Measurements from ENCODE around the gene GMDS. TPM values are rescaled to one million over a fixed set of nuclear protein-coding genes. Genes with fewer than 3 reads are reported as not detected.

The GMDS gene
- total RNA-seq, 1 experiment from 2014 or later = 9.7 TPM

DNA sequence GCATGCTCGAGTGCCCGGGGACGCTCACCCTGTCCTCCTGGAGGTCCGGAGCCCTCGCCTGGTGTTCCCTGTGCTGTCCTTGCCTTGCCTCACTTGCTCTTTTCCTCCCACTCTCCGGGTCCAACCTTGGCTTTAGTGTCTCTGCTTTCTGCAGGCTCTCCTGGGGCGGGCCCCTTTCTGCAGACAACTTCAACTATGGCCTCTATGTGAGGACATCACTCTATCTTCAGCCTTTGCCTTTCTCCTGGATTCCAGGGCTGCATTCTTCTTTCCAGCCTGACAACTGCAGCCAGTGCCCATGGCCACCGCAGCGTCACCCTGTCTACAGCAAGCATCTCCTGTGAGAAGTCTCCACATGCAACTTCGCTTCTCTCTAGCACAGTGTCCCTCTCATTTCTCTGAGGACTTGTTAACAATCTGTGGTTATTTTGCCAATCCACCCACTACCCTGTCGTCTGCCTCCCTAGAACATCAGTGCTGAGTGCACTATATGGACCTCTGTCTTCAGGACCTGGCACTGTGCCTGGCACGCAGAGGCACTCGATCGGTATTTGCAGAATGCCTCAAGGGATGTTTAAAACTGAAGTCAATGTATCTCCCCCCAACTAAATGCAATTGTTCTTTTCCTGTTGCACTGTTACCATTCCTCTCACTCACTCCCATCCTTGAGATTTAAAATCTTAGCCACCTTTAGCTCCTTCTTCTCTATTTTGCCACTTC lies 599.8 kb downstream of the GMDS start:
- H3K27me3 ChIP-seq (ENCODE audit: low read length) = no peaks in the 10 kb centered on the region
- no peaks in the 10 kb centered on the region for H3K9me3 ChIP-seq (ENCODE audit: low read length)
- no peaks in the 10 kb centered on the region for H3K9me2 ChIP-seq (replicated peaks; ENCODE audit: insufficient read depth, low read length)
- H3K4me1 ChIP-seq (ENCODE audit: low read length) = no peaks in the 10 kb centered on the region
- H3K4me2 ChIP-seq (ENCODE audit: low read depth, low read length, poor library complexity, severe bottlenecking) = no peak overlapping the region
- DNase-seq = no peak
- H3K9ac ChIP-seq (ENCODE audit: low read length) = no peak overlapping the region
- no peak overlapping the region for H2AFZ ChIP-seq (ENCODE audit: low read length)
- H3K36me3 ChIP-seq (ENCODE audit: insufficient read depth, low read length) = no peaks in the 10 kb centered on the region
- no peak overlapping the region for H3K4me3 ChIP-seq (ENCODE audit: low read length)
- no peaks in the 10 kb centered on the region for H4K20me1 ChIP-seq (ENCODE audit: insufficient read depth, low read depth, low read length)
- no peak overlapping the region for H3K27ac ChIP-seq (ENCODE audit: low read length)
- no peaks in the 10 kb centered on the region for H3K79me2 ChIP-seq (ENCODE audit: low read length)

DNA sequence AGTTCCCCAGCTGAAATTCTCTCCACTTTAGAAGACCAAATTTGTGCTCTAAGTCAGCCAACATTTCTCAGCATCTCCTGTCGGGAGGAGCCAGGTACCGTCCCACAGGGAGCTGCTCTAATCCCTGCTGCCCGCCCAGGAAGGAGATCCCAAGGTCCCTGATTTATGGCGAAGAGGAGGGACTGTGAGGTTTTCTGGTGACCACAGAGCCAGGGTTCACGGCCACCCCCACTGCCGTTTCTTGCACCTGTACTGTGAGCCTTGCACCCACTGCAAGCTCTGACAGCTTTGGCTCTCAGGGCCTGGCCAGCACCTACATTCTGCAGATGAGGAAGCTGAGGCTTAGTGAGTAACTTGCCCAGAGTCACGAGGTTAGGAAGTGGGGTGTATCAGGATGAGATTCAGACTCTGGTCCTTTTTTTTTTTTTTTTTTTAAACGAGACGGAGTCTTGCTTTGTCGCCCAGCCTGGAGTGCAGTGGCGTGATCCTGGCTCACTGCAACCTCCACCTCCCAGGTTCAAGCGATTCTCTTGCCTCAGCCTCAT lies 600.8 kb downstream of the GMDS start:
- Histone ChIP-seq H3K9ac (ENCODE audit: low read length) (no peak overlapping the region), H3K4me1 (ENCODE audit: low read length) (no peaks in the 10 kb centered on the region), H3K4me2 (ENCODE audit: low read depth, low read length, poor library complexity, severe bottlenecking) (no peak overlapping the region), H3K27me3 (ENCODE audit: low read length) (no peaks in the 10 kb centered on the region), H3K36me3 (ENCODE audit: insufficient read depth, low read length) (no peaks in the 10 kb centered on the region), H3K9me3 (ENCODE audit: low read length) (no peaks in the 10 kb centered on the region), H3K9me2 (replicated peaks; ENCODE audit: insufficient read depth, low read length) (no peaks in the 10 kb centered on the region), H3K79me2 (ENCODE audit: low read length) (no peaks in the 10 kb centered on the region), H4K20me1 (ENCODE audit: insufficient read depth, low read depth, low read length) (no peaks in the 10 kb centered on the region), H3K4me3 (ENCODE audit: low read length) (no peak overlapping the region), H3K27ac (ENCODE audit: low read length) (no peak overlapping the region), H2AFZ (ENCODE audit: low read length) (no peak overlapping the region)
- no peak for DNase-seq

DNA sequence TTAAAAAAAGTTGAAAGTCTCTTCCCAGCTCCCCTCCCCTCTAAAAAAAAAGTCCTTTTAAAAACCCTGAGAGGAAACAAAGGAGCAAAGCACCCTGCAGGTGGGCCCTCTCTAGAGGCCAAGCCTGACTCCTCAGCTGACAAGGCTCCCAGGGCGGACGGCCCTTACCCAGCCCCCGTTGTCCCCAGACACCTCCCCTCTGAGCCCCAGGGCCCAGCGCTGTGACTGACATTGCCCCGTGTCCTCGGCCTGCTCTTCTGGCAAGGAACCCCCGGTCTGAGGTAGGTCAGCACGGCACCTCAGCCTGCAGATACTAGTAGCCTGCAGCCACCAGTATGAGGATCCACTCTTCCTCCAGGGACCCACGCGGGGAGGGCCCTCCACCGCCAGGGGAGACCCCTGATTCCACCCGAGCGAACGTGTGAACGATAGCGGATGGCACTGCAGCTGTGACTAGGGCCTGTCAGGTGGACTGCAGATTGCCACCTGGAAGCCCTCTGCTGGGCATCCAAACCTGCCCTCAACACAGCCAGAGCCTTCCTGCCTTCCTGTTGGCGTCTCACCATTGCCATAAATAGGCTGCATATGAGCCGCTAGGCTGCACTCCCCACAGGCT lies 601.5 kb downstream of the GMDS start:
- H3K27me3 ChIP-seq (ENCODE audit: low read length) = no peaks in the 10 kb centered on the region
- H3K36me3 ChIP-seq (ENCODE audit: insufficient read depth, low read length) = no peaks in the 10 kb centered on the region
- DNase-seq = no peak
- H3K4me2 ChIP-seq (ENCODE audit: low read depth, low read length, poor library complexity, severe bottlenecking) = no peak overlapping the region
- H3K9ac ChIP-seq (ENCODE audit: low read length) = no peak overlapping the region
- no peak overlapping the region for H3K4me3 ChIP-seq (ENCODE audit: low read length)
- no peaks in the 10 kb centered on the region for H3K9me2 ChIP-seq (replicated peaks; ENCODE audit: insufficient read depth, low read length)
- no peaks in the 10 kb centered on the region for H3K9me3 ChIP-seq (ENCODE audit: low read length)
- H3K79me2 ChIP-seq (ENCODE audit: low read length) = no peaks in the 10 kb centered on the region
- no peaks in the 10 kb centered on the region for H4K20me1 ChIP-seq (ENCODE audit: insufficient read depth, low read depth, low read length)
- no peaks in the 10 kb centered on the region for H3K4me1 ChIP-seq (ENCODE audit: low read length)
- H3K27ac ChIP-seq (ENCODE audit: low read length) = no peak overlapping the region
- no peak overlapping the region for H2AFZ ChIP-seq (ENCODE audit: low read length)

DNA sequence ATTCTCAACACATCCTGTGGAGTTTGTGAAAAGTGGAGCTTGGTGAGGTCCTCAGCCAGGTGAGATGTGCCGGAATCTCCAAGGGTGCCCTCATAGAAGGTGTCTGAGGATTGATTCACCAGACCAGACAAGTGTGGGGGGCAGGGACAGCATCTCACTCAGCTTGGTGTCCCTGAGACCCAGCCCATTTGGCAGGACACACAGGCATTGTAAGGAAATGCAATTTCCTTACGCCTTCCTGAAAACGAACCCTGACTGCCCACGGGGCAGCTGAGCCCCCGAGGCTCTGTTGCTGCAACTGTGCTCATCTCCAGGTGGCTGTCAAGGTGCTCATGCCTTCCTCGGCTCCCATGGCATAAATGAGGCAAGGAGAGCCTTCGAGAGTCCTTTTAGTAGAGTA lies 602.3 kb downstream of the GMDS start:
- DNase-seq = no peak

DNA sequence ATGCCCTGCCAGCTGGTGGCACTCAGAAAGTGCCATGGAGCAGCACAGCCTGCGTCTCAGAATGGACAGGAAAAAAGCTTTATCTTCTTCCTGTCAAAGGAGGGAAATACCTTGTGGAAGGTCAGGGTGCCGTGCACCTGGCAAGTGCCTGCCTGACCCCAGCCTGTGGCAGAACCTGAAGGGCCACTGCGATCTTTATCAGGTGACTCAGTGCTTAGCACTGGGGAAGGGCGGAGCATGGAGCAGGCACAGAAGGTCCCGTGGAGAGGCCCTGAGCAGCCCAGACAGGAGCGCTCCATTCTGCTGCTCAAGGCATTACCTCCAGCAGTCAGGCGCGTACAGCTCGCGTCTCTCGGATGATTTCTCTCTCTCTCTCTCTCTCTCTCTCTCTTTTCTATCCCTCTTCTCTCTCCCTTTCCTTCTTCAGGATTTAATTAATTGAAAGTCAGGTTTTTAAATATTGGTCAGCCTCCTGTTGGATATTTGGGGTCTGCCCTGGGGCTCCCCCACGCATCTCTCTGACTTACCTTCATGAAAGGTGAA lies 604.0 kb downstream of the GMDS start:
- Histone ChIP-seq H3K79me2 (ENCODE audit: low read length) (no peaks in the 10 kb centered on the region), H3K27ac (ENCODE audit: low read length) (no peak overlapping the region), H2AFZ (ENCODE audit: low read length) (no peak overlapping the region), H4K20me1 (ENCODE audit: insufficient read depth, low read depth, low read length) (no peaks in the 10 kb centered on the region), H3K9me2 (replicated peaks; ENCODE audit: insufficient read depth, low read length) (no peaks in the 10 kb centered on the region), H3K4me2 (ENCODE audit: low read depth, low read length, poor library complexity, severe bottlenecking) (no peak overlapping the region), H3K4me1 (ENCODE audit: low read length) (peaks cover 16% of the 10 kb centered on the region), H3K9ac (ENCODE audit: low read length) (no peak overlapping the region), H3K27me3 (ENCODE audit: low read length) (no peaks in the 10 kb centered on the region), H3K4me3 (ENCODE audit: low read length) (no peak overlapping the region), H3K9me3 (ENCODE audit: low read length) (no peaks in the 10 kb centered on the region), H3K36me3 (ENCODE audit: insufficient read depth, low read length) (no peaks in the 10 kb centered on the region)
- DNase-seq = no peak

More for the DNA sequence above, 602.3 kb downstream of the GMDS start:
- no peak overlapping the region for H2AFZ ChIP-seq (ENCODE audit: low read length)
- no peaks in the 10 kb centered on the region for H3K4me1 ChIP-seq (ENCODE audit: low read length)
- H3K9ac ChIP-seq (ENCODE audit: low read length) = no peak overlapping the region
- H3K9me3 ChIP-seq (ENCODE audit: low read length) = no peaks in the 10 kb centered on the region
- H3K27ac ChIP-seq (ENCODE audit: low read length) = no peak overlapping the region
- no peaks in the 10 kb centered on the region for H3K9me2 ChIP-seq (replicated peaks; ENCODE audit: insufficient read depth, low read length)
- no peak overlapping the region for H3K4me2 ChIP-seq (ENCODE audit: low read depth, low read length, poor library complexity, severe bottlenecking)
- no peaks in the 10 kb centered on the region for H4K20me1 ChIP-seq (ENCODE audit: insufficient read depth, low read depth, low read length)
- no peaks in the 10 kb centered on the region for H3K79me2 ChIP-seq (ENCODE audit: low read length)
- H3K4me3 ChIP-seq (ENCODE audit: low read length) = no peak overlapping the region
- H3K27me3 ChIP-seq (ENCODE audit: low read length) = no peaks in the 10 kb centered on the region
- H3K36me3 ChIP-seq (ENCODE audit: insufficient read depth, low read length) = no peaks in the 10 kb centered on the region

DNA sequence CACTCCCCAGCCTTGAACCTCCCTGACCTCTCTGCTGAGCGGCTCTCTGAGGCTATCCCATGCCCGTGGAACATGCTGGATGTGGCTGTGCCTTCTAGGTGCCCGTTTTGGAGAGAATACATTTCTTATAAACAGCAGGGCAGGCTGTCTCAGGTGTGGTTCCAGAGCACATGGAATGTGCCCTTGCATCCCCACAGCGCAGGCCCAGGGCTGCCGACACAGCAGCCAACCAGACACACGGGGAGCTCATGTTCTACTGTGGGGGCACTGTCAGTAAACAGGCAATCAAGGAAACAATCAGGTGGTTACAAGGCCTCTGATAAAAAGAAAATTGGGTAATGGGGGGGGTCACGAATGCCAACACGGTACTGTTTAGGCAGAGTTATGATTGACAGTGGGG lies 604.9 kb downstream of the GMDS start:
- Histone ChIP-seq H2AFZ (ENCODE audit: low read length) (no peak overlapping the region), H3K36me3 (ENCODE audit: insufficient read depth, low read length) (no peaks in the 10 kb centered on the region), H3K4me3 (ENCODE audit: low read length) (no peak overlapping the region), H3K79me2 (ENCODE audit: low read length) (no peaks in the 10 kb centered on the region), H3K27ac (ENCODE audit: low read length) (no peak overlapping the region), H4K20me1 (ENCODE audit: insufficient read depth, low read depth, low read length) (no peaks in the 10 kb centered on the region), H3K4me2 (ENCODE audit: low read depth, low read length, poor library complexity, severe bottlenecking) (no peak overlapping the region), H3K9me3 (ENCODE audit: low read length) (no peaks in the 10 kb centered on the region), H3K27me3 (ENCODE audit: low read length) (no peaks in the 10 kb centered on the region), H3K9ac (ENCODE audit: low read length) (no peak overlapping the region), H3K9me2 (replicated peaks; ENCODE audit: insufficient read depth, low read length) (no peaks in the 10 kb centered on the region), H3K4me1 (ENCODE audit: low read length) (peaks cover 16% of the 10 kb centered on the region)
- DNase-seq = no peak

DNA sequence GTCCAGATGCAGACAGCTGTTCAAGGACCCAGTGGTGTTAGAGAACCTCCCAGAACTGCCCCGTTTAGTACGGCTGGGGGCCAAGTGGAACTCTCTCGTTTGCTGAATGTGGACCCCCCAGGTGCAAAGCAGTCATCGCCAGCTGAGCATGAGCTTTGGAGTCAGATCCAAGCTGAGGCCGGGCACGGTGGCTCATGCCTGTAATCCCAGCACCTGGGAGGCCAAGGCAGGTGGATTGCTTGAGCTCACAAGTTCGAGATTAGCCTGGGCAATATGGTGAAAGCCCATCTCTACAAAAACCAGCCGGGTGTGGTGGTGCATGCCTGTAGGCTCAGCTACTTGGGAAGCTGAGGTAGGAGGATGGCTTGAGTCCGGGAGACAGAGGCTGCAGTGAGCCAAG lies 606.0 kb downstream of the GMDS start:
- Histone ChIP-seq H3K4me1 (ENCODE audit: low read length) (peaks cover 16% of the 10 kb centered on the region), H3K36me3 (ENCODE audit: insufficient read depth, low read length) (no peaks in the 10 kb centered on the region), H3K27ac (ENCODE audit: low read length) (no peak overlapping the region), H3K4me3 (ENCODE audit: low read length) (no peak overlapping the region), H3K9me3 (ENCODE audit: low read length) (no peaks in the 10 kb centered on the region), H3K79me2 (ENCODE audit: low read length) (no peaks in the 10 kb centered on the region), H3K9me2 (replicated peaks; ENCODE audit: insufficient read depth, low read length) (no peaks in the 10 kb centered on the region), H3K4me2 (ENCODE audit: low read depth, low read length, poor library complexity, severe bottlenecking) (no peak overlapping the region), H3K9ac (ENCODE audit: low read length) (no peak overlapping the region), H4K20me1 (ENCODE audit: insufficient read depth, low read depth, low read length) (no peaks in the 10 kb centered on the region), H2AFZ (ENCODE audit: low read length) (no peak overlapping the region), H3K27me3 (ENCODE audit: low read length) (no peaks in the 10 kb centered on the region)
- DNase-seq = no peak

DNA sequence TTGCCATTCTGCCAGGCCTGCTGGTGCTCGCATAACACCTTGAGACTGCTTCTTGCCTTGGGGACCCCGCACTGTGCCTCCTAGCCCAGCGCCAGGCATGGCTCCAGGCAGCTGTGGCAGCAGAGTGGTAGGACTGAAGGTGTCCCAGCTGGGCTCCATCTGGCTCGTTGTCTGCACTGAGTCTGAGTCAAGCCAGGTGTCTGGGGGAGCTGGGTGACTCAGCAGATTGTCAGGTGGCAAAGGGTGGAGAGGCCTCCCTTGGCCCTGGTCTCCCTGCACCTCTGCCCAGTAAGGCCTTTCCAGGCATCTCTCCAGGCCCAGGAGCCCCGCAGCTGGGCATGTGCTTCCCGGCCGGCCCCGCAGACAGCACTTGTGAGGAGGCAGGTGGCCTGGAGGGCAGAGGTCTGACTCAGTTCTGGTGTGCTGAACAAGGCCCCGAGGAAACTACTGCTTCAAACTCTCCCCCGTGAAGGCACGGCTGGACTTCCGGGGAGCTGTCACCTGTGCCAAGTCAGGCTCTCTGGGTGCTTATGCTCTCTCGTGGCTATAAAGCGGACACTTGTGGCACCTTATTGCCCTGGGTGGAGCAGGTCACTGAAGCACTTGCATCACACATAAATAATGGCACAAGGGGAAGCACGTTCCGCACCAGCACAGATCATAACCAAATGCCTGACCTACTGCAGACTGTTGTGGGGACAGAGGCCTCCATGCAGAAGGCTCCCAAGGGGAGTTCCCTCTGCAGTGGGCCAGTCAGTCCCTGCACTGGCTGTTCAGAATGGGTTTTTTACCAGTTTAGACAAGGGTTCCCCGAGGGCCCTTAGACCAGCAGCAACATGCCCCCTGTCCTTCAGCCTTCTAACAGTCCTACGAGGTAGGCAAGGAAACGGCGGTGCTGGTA lies 608.2 kb downstream of the GMDS start:
- Histone ChIP-seq H3K4me1 (ENCODE audit: low read length) (peaks cover 16% of the 10 kb centered on the region), H3K27me3 (ENCODE audit: low read length) (no peaks in the 10 kb centered on the region), H3K36me3 (ENCODE audit: insufficient read depth, low read length) (no peaks in the 10 kb centered on the region), H3K9me3 (ENCODE audit: low read length) (no peaks in the 10 kb centered on the region), H3K9me2 (replicated peaks; ENCODE audit: insufficient read depth, low read length) (no peaks in the 10 kb centered on the region), H4K20me1 (ENCODE audit: insufficient read depth, low read depth, low read length) (no peaks in the 10 kb centered on the region), H3K4me2 (ENCODE audit: low read depth, low read length, poor library complexity, severe bottlenecking) (peak overlapping the region; percentile 7), H3K27ac (ENCODE audit: low read length) (no peak overlapping the region), H3K9ac (ENCODE audit: low read length) (no peak overlapping the region), H3K79me2 (ENCODE audit: low read length) (no peaks in the 10 kb centered on the region), H2AFZ (ENCODE audit: low read length) (no peak overlapping the region), H3K4me3 (ENCODE audit: low read length) (no peak overlapping the region)
- peak; percentile 63 for DNase-seq
